ENCODE results near the gene COL4A6. TPM values are rescaled to one million over a fixed set of nuclear protein-coding genes. Genes with fewer than 3 reads are reported as not detected.
"Not testable (repeated sequence)": the region's sequence is repeated elsewhere in the genome, so short reads cannot be mapped to it uniquely, and the experiment has no call there.

COL4A6 gene
- polyA plus RNA-seq, 3 donors, result not detected

GRCh38 chrX:108384783-108385182 is 53.4 kb downstream of the COL4A6 start:
- Mint-ChIP-seq H3K4me3 (no peak overlapping the region), H3K4me1 (no peaks in the 10 kb centered on the region), H3K27me3 (ENCODE audit: low read depth in 3 of 3) (peaks cover 0 to 2% (median 1%) of the 10 kb centered on the region in 3 donors), H3K27ac (no peak overlapping the region), H3K9me3 (peaks cover 0 to 6% (median 0%) of the 10 kb centered on the region in 7 donors), H3K36me3 (no peaks in the 10 kb centered on the region)
- H3K27ac ChIP-seq (ENCODE audit: low read depth in 1 of 2, low read length in 2 of 2), result no peak overlapping the region
- H3K4me3 ChIP-seq (replicated peaks in 1 of 3; ENCODE audit: low read depth in 2 of 3, low read length in 3 of 3), result no peak overlapping the region
- H2AFZ ChIP-seq (ENCODE audit: insufficient read depth, low read depth, low read length, poor library complexity, severe bottlenecking), result no peak overlapping the region
- H3K4me2 ChIP-seq (replicated peaks; ENCODE audit: extremely low read depth, low read length, poor library complexity, severe bottlenecking), result no peak overlapping the region
- no peaks in the 10 kb centered on the region for H3K4me1 ChIP-seq (ENCODE audit: control insufficient read depth in 1 of 2, insufficient read depth in 2 of 2, low read length in 2 of 2)
- WGBS (ENCODE audit: insufficient coverage), result no CpG with 5 or more reads among the region's 1 CpG
- no peaks in the 10 kb centered on the region for H4K20me1 ChIP-seq (ENCODE audit: insufficient read depth, low read length)
- no peaks in the 10 kb centered on the region for H3K36me3 ChIP-seq (replicated peaks in 1 of 2; ENCODE audit: control insufficient read depth in 1 of 2, insufficient read depth in 2 of 2, low read length in 2 of 2)
- no peaks in the 10 kb centered on the region for H3K27me3 ChIP-seq (ENCODE audit: control insufficient read depth in 2 of 2, insufficient read depth in 2 of 2, low read length in 2 of 2)
- DNase-seq, result no peak
- no peak overlapping the region for H3K9ac ChIP-seq (ENCODE audit: insufficient read depth, low read length, poor library complexity, severe bottlenecking)
- no peak for TF ChIP-seq CTCF (IDR thresholded peaks at IDR 0.05)
- no peaks in the 10 kb centered on the region for H3K9me3 ChIP-seq (replicated peaks in 1 of 2; ENCODE audit: control insufficient read depth in 1 of 2, insufficient read depth in 1 of 2, low read length in 2 of 2)
- intact Hi-C loops (cut with micrococcal nuclease), result no loop called here
- H3K79me2 ChIP-seq (ENCODE audit: insufficient read depth, low read length), result no peaks in the 10 kb centered on the region

GRCh38 chrX:108380222-108380621 is 58.0 kb downstream of the COL4A6 start:
- Histone ChIP-seq H3K4me2 (replicated peaks; ENCODE audit: extremely low read depth, low read length, poor library complexity, severe bottlenecking) (no peak overlapping the region), H3K4me1 (ENCODE audit: control insufficient read depth in 1 of 2, insufficient read depth in 2 of 2, low read length in 2 of 2) (no peaks in the 10 kb centered on the region), H3K79me2 (ENCODE audit: insufficient read depth, low read length) (no peaks in the 10 kb centered on the region), H3K36me3 (replicated peaks in 1 of 2; ENCODE audit: control insufficient read depth in 1 of 2, insufficient read depth in 2 of 2, low read length in 2 of 2) (no peaks in the 10 kb centered on the region), H4K20me1 (ENCODE audit: insufficient read depth, low read length) (no peaks in the 10 kb centered on the region), H3K9me3 (replicated peaks in 1 of 2; ENCODE audit: control insufficient read depth in 1 of 2, insufficient read depth in 1 of 2, low read length in 2 of 2) (no peaks in the 10 kb centered on the region), H3K27ac (ENCODE audit: low read depth in 1 of 2, low read length in 2 of 2) (no peak overlapping the region), H2AFZ (ENCODE audit: insufficient read depth, low read depth, low read length, poor library complexity, severe bottlenecking) (no peak overlapping the region), H3K9ac (ENCODE audit: insufficient read depth, low read length, poor library complexity, severe bottlenecking) (no peak overlapping the region), H3K4me3 (replicated peaks in 1 of 3; ENCODE audit: low read depth in 2 of 3, low read length in 3 of 3) (no peak overlapping the region), H3K27me3 (ENCODE audit: control insufficient read depth in 2 of 2, insufficient read depth in 2 of 2, low read length in 2 of 2) (no peaks in the 10 kb centered on the region)
- H3K4me1 Mint-ChIP-seq, result no peaks in the 10 kb centered on the region
- peaks cover 4 to 8% (median 4%) of the 10 kb centered on the region in 3 donors for H3K27me3 Mint-ChIP-seq (ENCODE audit: low read depth in 3 of 3)
- DNase-seq, result no peak
- no peak overlapping the region for H3K27ac Mint-ChIP-seq
- no peak overlapping the region for H3K4me3 Mint-ChIP-seq
- WGBS (ENCODE audit: insufficient coverage), result no CpG with 5 or more reads among the region's 2 CpGs
- peaks cover 0 to 3% (median 0%) of the 10 kb centered on the region in 7 donors for H3K9me3 Mint-ChIP-seq
- H3K36me3 Mint-ChIP-seq, result no peaks in the 10 kb centered on the region
- no peak for TF ChIP-seq CTCF (IDR thresholded peaks at IDR 0.05)
- intact Hi-C loops (cut with micrococcal nuclease), result no loop called here

GRCh38 chrX:108376821-108377220 is 61.4 kb downstream of the COL4A6 start:
- H3K9me3 ChIP-seq (replicated peaks in 1 of 2; ENCODE audit: control insufficient read depth in 1 of 2, insufficient read depth in 1 of 2, low read length in 2 of 2); H3K79me2 ChIP-seq (ENCODE audit: insufficient read depth, low read length); H3K4me3 ChIP-seq (replicated peaks in 1 of 3; ENCODE audit: low read depth in 2 of 3, low read length in 3 of 3); intact Hi-C loops (cut with micrococcal nuclease); H3K4me1 ChIP-seq (ENCODE audit: control insufficient read depth in 1 of 2, insufficient read depth in 2 of 2, low read length in 2 of 2); H3K4me3 Mint-ChIP-seq; H3K4me2 ChIP-seq (replicated peaks; ENCODE audit: extremely low read depth, low read length, poor library complexity, severe bottlenecking); H3K27ac ChIP-seq (ENCODE audit: low read depth in 1 of 2, low read length in 2 of 2); H3K27me3 ChIP-seq (ENCODE audit: control insufficient read depth in 2 of 2, insufficient read depth in 2 of 2, low read length in 2 of 2); H4K20me1 ChIP-seq (ENCODE audit: insufficient read depth, low read length); H3K9me3 Mint-ChIP-seq; H3K36me3 ChIP-seq (replicated peaks in 1 of 2; ENCODE audit: control insufficient read depth in 1 of 2, insufficient read depth in 2 of 2, low read length in 2 of 2); DNase-seq; H3K36me3 Mint-ChIP-seq; H2AFZ ChIP-seq (ENCODE audit: insufficient read depth, low read depth, low read length, poor library complexity, severe bottlenecking); H3K4me1 Mint-ChIP-seq; H3K9ac ChIP-seq (ENCODE audit: insufficient read depth, low read length, poor library complexity, severe bottlenecking): not testable (repeated sequence)
- H3K27me3 Mint-ChIP-seq (ENCODE audit: low read depth in 3 of 3), result peaks cover 1 to 12% (median 4%) of the 10 kb centered on the region in 3 donors
- 70% methylated on average over 6 of the region's 11 CpGs for WGBS (ENCODE audit: insufficient coverage)
- H3K27ac Mint-ChIP-seq, result peak overlapping the region in 1 of 7 donors; percentile 50

Measured in CD14-positive monocyte (primary cell).